Kidney epithelial cell (primary cell): Measurements from ENCODE around the gene GFOD1. TPM values are rescaled to one million over a fixed set of nuclear protein-coding genes. Genes with fewer than 3 reads are reported as not detected.

ENCODE experiments used
- DNase-seq: peaks from one replicate; pipeline ENCODE4 v3.0.0-alpha.2; 2010; ENCODE audit warnings: low read depth
- H3K27me3 ChIP-seq: 2 replicates; pipeline ENCODE4 v1.6.0; 2011; ENCODE audit warnings: low read length; ENCODE audit not compliant: control insufficient read depth, insufficient read depth
- H3K36me3 ChIP-seq: 2 replicates; pipeline ENCODE4 v1.5.1; 2011; ENCODE audit warnings: low read length; ENCODE audit not compliant: control insufficient read depth, insufficient read depth
- H3K4me3 ChIP-seq: 2 replicates; pipeline ENCODE4 v1.5.1; 2011; ENCODE audit warnings: low read depth, mild to moderate bottlenecking, control low read depth, low read length
- CTCF ChIP-seq: IDR thresholded peaks from 2 replicates; pipeline ENCODE4 v1.5.1; 2011; ENCODE audit warnings: mild to moderate bottlenecking, moderate library complexity, low read length, control low read depth, inconsistent platforms; ENCODE audit not compliant: insufficient read depth, poor library complexity, severe bottlenecking
- total RNA-seq: library from RNA; depleted of rRNA; stranded (reverse); fragments of >200 nt; gene quantifications from 2 replicates; pipeline ENCODE4 v1.2.3, GENCODE V29; 2015

The GFOD1 gene
- total RNA-seq, 1 donor from 2014 or later, result 0.75 TPM

GRCh38 chr6:13418844-13419243 lies 68.6 kb downstream of the GFOD1 start:
- no peaks in the 10 kb centered on the region for H3K36me3 ChIP-seq
- H3K27me3 ChIP-seq, result no peaks in the 10 kb centered on the region
- no peak for DNase-seq
- no peak for TF ChIP-seq CTCF
- H3K4me3 ChIP-seq, result no peak overlapping the region

GRCh38 chr6:13417954-13418353 lies 69.4 kb downstream of the GFOD1 start:
- H3K4me3 ChIP-seq, result no peak overlapping the region
- TF ChIP-seq CTCF, result no peak
- no peaks in the 10 kb centered on the region for H3K27me3 ChIP-seq
- DNase-seq, result no peak
- H3K36me3 ChIP-seq, result no peaks in the 10 kb centered on the region

GRCh38 chr6:13417431-13417830 lies 70.0 kb downstream of the GFOD1 start:
- no peaks in the 10 kb centered on the region for H3K36me3 ChIP-seq
- no peaks in the 10 kb centered on the region for H3K27me3 ChIP-seq
- DNase-seq, result no peak
- TF ChIP-seq CTCF, result no peak
- no peak overlapping the region for H3K4me3 ChIP-seq

GRCh38 chr6:13415283-13415682 lies 72.1 kb downstream of the GFOD1 start:
- Histone ChIP-seq H3K27me3 (no peaks in the 10 kb centered on the region), H3K36me3 (no peaks in the 10 kb centered on the region), H3K4me3 (no peak overlapping the region)
- DNase-seq, result no peak
- no peak for TF ChIP-seq CTCF

- TF ChIP-seq CTCF, result no peak
Observed at GRCh38 chr6:13413900-13414555, 73.4 kb downstream of the GFOD1 start.

GRCh38 chr6:13413466-13413862 lies 73.9 kb downstream of the GFOD1 start:
- no peak for DNase-seq
- no peaks in the 10 kb centered on the region for H3K27me3 ChIP-seq
- no peak for TF ChIP-seq CTCF
- H3K36me3 ChIP-seq, result no peaks in the 10 kb centered on the region
- no peak overlapping the region for H3K4me3 ChIP-seq

More at GRCh38 chr6:13413900-13414555, 73.4 kb downstream of the GFOD1 start:
- no peak for DNase-seq
- Histone ChIP-seq H3K4me3 (no peak overlapping the region), H3K36me3 (no peaks in the 10 kb centered on the region), H3K27me3 (no peaks in the 10 kb centered on the region)
